CD14-positive monocyte (primary cell): ENCODE results near the gene NTN4. TPM values are rescaled to one million over a fixed set of nuclear protein-coding genes. Genes with fewer than 3 reads are reported as not detected.

Experiments
- DNase-seq, 3 donors: peaks; one replicate each; pipeline ENCODE4 v3.0.0-alpha.2; 2011 to 2022
- H2AFZ ChIP-seq: 2 replicates; pipeline ENCODE4 v1.6.0; 2012; ENCODE audit warnings: mild to moderate bottlenecking, low read depth, low read length, inconsistent platforms; ENCODE audit not compliant: insufficient read depth, poor library complexity, severe bottlenecking
- H3K27ac ChIP-seq, 2 donors: 1 replicate in 1 of 2; 2 replicates in 1 of 2; pipeline ENCODE4 v1.5.1; 2012 to 2013; ENCODE audit warnings: low read length in 2 of 2, control low read depth in 1 of 2, inconsistent platforms in 1 of 2, low read depth in 1 of 2, mild to moderate bottlenecking in 1 of 2
- H3K27me3 ChIP-seq, 2 donors: one replicate each; pipeline versions ENCODE4 v1.6.0 to v1.6.1; 2011 to 2013; ENCODE audit warnings: low read length in 2 of 2; ENCODE audit not compliant: control insufficient read depth in 2 of 2, insufficient read depth in 2 of 2
- H3K36me3 ChIP-seq, 2 donors: replicated peaks in 1 of 2; 1 replicate in 1 of 2; 2 replicates in 1 of 2; pipeline versions ENCODE4 v1.5.1 to v1.6.1; 2012 to 2013; ENCODE audit warnings: low read length in 2 of 2, control low read depth in 1 of 2, inconsistent platforms in 1 of 2, mild to moderate bottlenecking in 1 of 2; ENCODE audit not compliant: insufficient read depth in 2 of 2, control insufficient read depth in 1 of 2
- H3K4me1 ChIP-seq, 2 donors: 1 replicate in 1 of 2; 2 replicates in 1 of 2; pipeline versions ENCODE4 v1.5.1 to v1.6.1; 2012 to 2013; ENCODE audit warnings: low read length in 2 of 2, control low read depth in 1 of 2, inconsistent platforms in 1 of 2, mild to moderate bottlenecking in 1 of 2, moderate library complexity in 1 of 2; ENCODE audit not compliant: insufficient read depth in 2 of 2, control insufficient read depth in 1 of 2
- H3K4me2 ChIP-seq: replicated peaks from 2 replicates; pipeline ENCODE3; 2012; ENCODE audit warnings: low read length, moderate library complexity, mild to moderate bottlenecking; ENCODE audit not compliant: poor library complexity, severe bottlenecking; ENCODE audit errors: extremely low read depth
- H3K4me3 ChIP-seq, 3 experiments: fragments of 200-600 bp in 1 of 3; sonication (generic) in 1 of 3; replicated peaks in 1 of 3; 1 replicate in 2 of 3; 2 replicates in 1 of 3; pipeline ENCODE4 v1.5.1; 2011 to 2013; ENCODE audit warnings: low read length in 3 of 3, mild to moderate bottlenecking in 3 of 3, control low read depth in 2 of 3, low read depth in 2 of 3, inconsistent platforms in 1 of 3, moderate library complexity in 1 of 3
- H3K79me2 ChIP-seq: 2 replicates; pipeline ENCODE4 v1.6.0; 2012; ENCODE audit warnings: mild to moderate bottlenecking, control low read depth, inconsistent platforms, low read length, moderate library complexity; ENCODE audit not compliant: insufficient read depth
- H3K9ac ChIP-seq: 2 replicates; pipeline ENCODE4 v1.6.0; 2017; ENCODE audit warnings: low read length, mild to moderate bottlenecking; ENCODE audit not compliant: insufficient read depth, poor library complexity, severe bottlenecking
- H3K9me3 ChIP-seq, 2 donors: replicated peaks in 1 of 2; 1 replicate in 1 of 2; 2 replicates in 1 of 2; pipeline versions ENCODE4 v1.5.1 to v1.6.1; 2012 to 2013; ENCODE audit warnings: low read length in 2 of 2, control low read depth in 1 of 2; ENCODE audit not compliant: control insufficient read depth in 1 of 2, insufficient read depth in 1 of 2
- H4K20me1 ChIP-seq: 2 replicates; pipeline ENCODE4 v1.6.0; 2012; ENCODE audit warnings: mild to moderate bottlenecking, low read length, control low read depth, moderate library complexity; ENCODE audit not compliant: insufficient read depth
- H3K27ac Mint-ChIP-seq, 7 donors: one replicate each; pipeline ENCODE4 v1.8.0; 2020; ENCODE audit warnings: mild to moderate bottlenecking in 7 of 7, mixed read lengths in 7 of 7, moderate library complexity in 6 of 7, inconsistent platforms in 2 of 7
- H3K27me3 Mint-ChIP-seq, 3 donors: one replicate each; pipeline ENCODE4 v1.8.0; 2021 to 2022; ENCODE audit warnings: low read depth in 3 of 3, mild to moderate bottlenecking in 3 of 3, mixed read lengths in 3 of 3, moderate library complexity in 3 of 3, inconsistent platforms in 1 of 3
- H3K36me3 Mint-ChIP-seq, 2 donors: one replicate each; pipeline ENCODE4 v1.8.0; 2020; ENCODE audit warnings: mixed read lengths in 2 of 2, inconsistent platforms in 1 of 2, mild to moderate bottlenecking in 1 of 2
- H3K4me1 Mint-ChIP-seq: one replicate; pipeline ENCODE4 v1.8.0; 2020; ENCODE audit warnings: mild to moderate bottlenecking, mixed read lengths
- H3K4me3 Mint-ChIP-seq, 2 donors: one replicate each; pipeline ENCODE4 v1.8.0; 2020; ENCODE audit warnings: mild to moderate bottlenecking in 2 of 2, mixed read lengths in 2 of 2, moderate library complexity in 1 of 2
- H3K9me3 Mint-ChIP-seq, 7 donors: one replicate each; pipeline ENCODE4 v1.8.0; 2020 to 2022; ENCODE audit warnings: mixed read lengths in 7 of 7, mild to moderate bottlenecking in 6 of 7, moderate library complexity in 6 of 7, inconsistent platforms in 2 of 7
- WGBS: methylation state at CpG from one replicate; pipeline ENCODE4 v1.1.5; 2013; ENCODE audit warnings: missing lambda C conversion rate; ENCODE audit not compliant: insufficient coverage; 5-methylcytosine and 5-hydroxymethylcytosine counted together
- intact Hi-C, 2 donors: fragments of 100-400 bp; cut with micrococcal nuclease; formaldehyde crosslinking; loops; one replicate each; pipeline versions ENCODE4 v1.15.0 to v1.15.1; 2023
- polyA plus RNA-seq, 3 donors: library from polyadenylated mRNA; depleted of rRNA in 1 of 3; unstranded in 2 of 3; stranded (reverse) in 1 of 3; fragments of 300-500 nt in 2 of 3; fragments of >200 nt in 1 of 3; fragmentation: Illumina TruSeq in 2 of 3; gene quantifications; 1 replicate in 2 of 3; 2 replicates in 1 of 3; pipeline ENCODE4 v1.2.3, GENCODE V29; 2012 to 2021
- TF ChIP-seq, protein P1 (sequence below): fragments of 200-600 bp; IDR thresholded peaks from one replicate; pipeline ENCODE4 v1.8.0; 2022; ENCODE audit warnings: antibody characterized with exemption, mild to moderate bottlenecking

Gene NTN4
- polyA plus RNA-seq, 3 donors: not detected

DNA sequence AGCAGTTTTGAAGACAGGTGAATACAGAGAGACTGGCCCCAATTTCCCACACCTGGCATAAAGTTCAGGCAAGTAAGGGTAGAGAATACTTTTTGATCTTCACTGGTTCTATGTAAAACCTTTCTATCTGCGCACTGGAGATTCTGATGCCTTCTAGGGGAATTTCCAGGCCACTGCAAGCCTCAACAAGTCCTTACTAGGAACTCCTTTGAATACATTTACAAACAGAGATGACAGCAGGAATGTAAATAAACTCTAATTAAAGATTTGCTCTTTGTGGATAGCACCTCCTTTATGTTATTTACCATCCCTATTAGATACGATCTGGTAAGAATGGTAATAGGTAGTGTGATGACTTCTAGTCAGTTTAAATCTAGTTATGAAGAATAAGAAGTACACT, 69.2 kb downstream of the NTN4 start:
- no CpG with 5 or more reads among the region's 2 CpGs for WGBS
- Mint-ChIP-seq H3K4me1 (no peaks in the 10 kb centered on the region), H3K27me3 (peaks cover 6 to 7% (median 6%) of the 10 kb centered on the region in 3 donors), H3K27ac (no peak overlapping the region), H3K9me3 (peaks cover 0 to under 1% (median 0%) of the 10 kb centered on the region in 7 donors), H3K4me3 (no peak overlapping the region), H3K36me3 (no peaks in the 10 kb centered on the region)
- DNase-seq: no peak
- H3K36me3 ChIP-seq: no peaks in the 10 kb centered on the region
- H3K4me1 ChIP-seq: no peaks in the 10 kb centered on the region
- H3K4me2 ChIP-seq: no peak overlapping the region
- H3K27me3 ChIP-seq: no peaks in the 10 kb centered on the region
- no peak overlapping the region for H3K4me3 ChIP-seq
- no peaks in the 10 kb centered on the region for H3K9me3 ChIP-seq
- H3K9ac ChIP-seq: no peak overlapping the region
- no peak overlapping the region for H2AFZ ChIP-seq
- H3K27ac ChIP-seq: no peak overlapping the region
- intact Hi-C loops: no loop called here
- TF ChIP-seq, protein P1, sequence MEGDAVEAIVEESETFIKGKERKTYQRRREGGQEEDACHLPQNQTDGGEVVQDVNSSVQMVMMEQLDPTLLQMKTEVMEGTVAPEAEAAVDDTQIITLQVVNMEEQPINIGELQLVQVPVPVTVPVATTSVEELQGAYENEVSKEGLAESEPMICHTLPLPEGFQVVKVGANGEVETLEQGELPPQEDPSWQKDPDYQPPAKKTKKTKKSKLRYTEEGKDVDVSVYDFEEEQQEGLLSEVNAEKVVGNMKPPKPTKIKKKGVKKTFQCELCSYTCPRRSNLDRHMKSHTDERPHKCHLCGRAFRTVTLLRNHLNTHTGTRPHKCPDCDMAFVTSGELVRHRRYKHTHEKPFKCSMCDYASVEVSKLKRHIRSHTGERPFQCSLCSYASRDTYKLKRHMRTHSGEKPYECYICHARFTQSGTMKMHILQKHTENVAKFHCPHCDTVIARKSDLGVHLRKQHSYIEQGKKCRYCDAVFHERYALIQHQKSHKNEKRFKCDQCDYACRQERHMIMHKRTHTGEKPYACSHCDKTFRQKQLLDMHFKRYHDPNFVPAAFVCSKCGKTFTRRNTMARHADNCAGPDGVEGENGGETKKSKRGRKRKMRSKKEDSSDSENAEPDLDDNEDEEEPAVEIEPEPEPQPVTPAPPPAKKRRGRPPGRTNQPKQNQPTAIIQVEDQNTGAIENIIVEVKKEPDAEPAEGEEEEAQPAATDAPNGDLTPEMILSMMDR: no peak
- no peaks in the 10 kb centered on the region for H3K79me2 ChIP-seq
- no peaks in the 10 kb centered on the region for H4K20me1 ChIP-seq

DNA sequence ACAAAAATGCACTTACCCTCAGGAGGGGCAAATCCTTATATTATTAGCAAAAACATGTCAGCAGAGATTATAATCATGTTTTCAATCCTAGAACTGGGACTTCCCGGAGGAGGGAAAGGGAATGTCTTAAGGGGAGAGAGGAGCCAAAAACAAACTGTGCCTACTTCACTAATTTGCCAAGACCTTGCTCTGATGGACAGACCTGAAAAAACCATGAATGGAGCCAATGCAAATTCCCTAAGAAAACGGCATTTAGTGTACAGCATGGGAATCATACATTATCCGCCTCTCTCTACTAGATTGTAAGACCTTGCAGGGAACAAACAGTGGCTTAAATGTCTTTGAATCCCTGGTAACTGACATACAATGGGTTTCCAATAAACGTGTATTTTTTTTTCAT, 70.4 kb downstream of the NTN4 start:
- H3K27ac ChIP-seq: no peak overlapping the region

More for the DNA sequence above, 70.4 kb downstream of the NTN4 start:
- no peaks in the 10 kb centered on the region for H3K36me3 ChIP-seq
- H3K27me3 Mint-ChIP-seq: peaks cover 6 to 8% (median 7%) of the 10 kb centered on the region in 3 donors
- no peak overlapping the region for H3K9ac ChIP-seq
- H3K27ac Mint-ChIP-seq: no peak overlapping the region
- H4K20me1 ChIP-seq: no peaks in the 10 kb centered on the region
- TF ChIP-seq, protein P1: no peak
- WGBS: no CpG with 5 or more reads among the region's 4 CpGs
- no peak overlapping the region for H3K4me2 ChIP-seq
- no peak overlapping the region for H3K4me3 ChIP-seq
- DNase-seq: no peak
- H2AFZ ChIP-seq: no peak overlapping the region
- no peaks in the 10 kb centered on the region for H3K79me2 ChIP-seq
- no peaks in the 10 kb centered on the region for H3K36me3 Mint-ChIP-seq
- no peaks in the 10 kb centered on the region for H3K27me3 ChIP-seq
- intact Hi-C loops: no loop called here
- no peak overlapping the region for H3K4me3 Mint-ChIP-seq
- peaks cover 0 to 1% (median 0%) of the 10 kb centered on the region in 7 donors for H3K9me3 Mint-ChIP-seq
- H3K9me3 ChIP-seq: no peaks in the 10 kb centered on the region
- H3K4me1 Mint-ChIP-seq: no peaks in the 10 kb centered on the region
- no peaks in the 10 kb centered on the region for H3K4me1 ChIP-seq
